Mucosa of stomach (tissue), 1 donor: Measurements from ENCODE around the gene RAB7A.
"Not testable (repeated sequence)": the region's sequence is repeated elsewhere in the genome, so short reads cannot be mapped to it uniquely, and the experiment has no call there.

Source experiments
- H3K27me3 ChIP-seq: one replicate; pipeline ENCODE4 v1.7.0; 2013; ENCODE audit warnings: mild to moderate bottlenecking, low read length; ENCODE audit not compliant: control insufficient read depth, insufficient read depth
- H3K36me3 ChIP-seq: one replicate; pipeline ENCODE4 v1.7.0; 2013; ENCODE audit warnings: low read length; ENCODE audit not compliant: control insufficient read depth, insufficient read depth
- H3K4me1 ChIP-seq: one replicate; pipeline ENCODE4 v1.7.0; 2013; ENCODE audit warnings: mild to moderate bottlenecking, low read length; ENCODE audit not compliant: control insufficient read depth, insufficient read depth
- H3K4me3 ChIP-seq: one replicate; pipeline ENCODE4 v1.7.0; 2013; ENCODE audit warnings: low read length
- H3K9ac ChIP-seq: one replicate; pipeline ENCODE4 v1.7.0; 2013; ENCODE audit warnings: mild to moderate bottlenecking, low read length, moderate library complexity
- H3K9me3 ChIP-seq: one replicate; pipeline ENCODE4 v1.7.0; 2013; ENCODE audit warnings: mild to moderate bottlenecking, low read length, moderate library complexity; ENCODE audit not compliant: control insufficient read depth
- donor health status: Pancreatic carcinoma.

Gene RAB7A

GRCh38 chr3:128767094-128767750, 41.2 kb downstream of the RAB7A start:
- Histone ChIP-seq H3K4me1 (peaks cover 4% of the 10 kb centered on the region), H3K36me3 (no peaks in the 10 kb centered on the region), H3K9me3 (no peaks in the 10 kb centered on the region)

GRCh38 chr3:128768471-128768870, 42.5 kb downstream of the RAB7A start:
- Histone ChIP-seq H3K27me3 (no peaks in the 10 kb centered on the region), H3K4me3 (no peak overlapping the region), H3K4me1 (peaks cover 4% of the 10 kb centered on the region), H3K36me3 (no peaks in the 10 kb centered on the region), H3K9me3 (no peaks in the 10 kb centered on the region), H3K9ac (no peak overlapping the region)

More at GRCh38 chr3:128767094-128767750, 41.2 kb downstream of the RAB7A start:
- no peaks in the 10 kb centered on the region for H3K27me3 ChIP-seq
- no peak overlapping the region for H3K4me3 ChIP-seq
- H3K9ac ChIP-seq: no peak overlapping the region

- no peaks in the 10 kb centered on the region for H3K27me3 ChIP-seq
- H3K36me3 ChIP-seq: no peaks in the 10 kb centered on the region
- peaks cover 10% of the 10 kb centered on the region for H3K4me1 ChIP-seq
- H3K9ac ChIP-seq: no peak overlapping the region
- H3K9me3 ChIP-seq: no peaks in the 10 kb centered on the region
- H3K4me3 ChIP-seq: no peak overlapping the region
Measured at GRCh38 chr3:128770387-128770786, 44.4 kb downstream of the RAB7A start.

- not testable (repeated sequence) for H3K36me3 ChIP-seq, H3K4me1 ChIP-seq, H3K27me3 ChIP-seq, H3K9ac ChIP-seq, H3K9me3 ChIP-seq, H3K4me3 ChIP-seq
Measured at GRCh38 chr3:128773189-128773588, 47.2 kb downstream of the RAB7A start.

GRCh38 chr3:128773592-128773991, 47.6 kb downstream of the RAB7A start:
- H3K4me3 ChIP-seq, H3K27me3 ChIP-seq, H3K36me3 ChIP-seq, H3K9me3 ChIP-seq, H3K9ac ChIP-seq: not testable (repeated sequence)
- peaks cover 10% of the 10 kb centered on the region for H3K4me1 ChIP-seq

GRCh38 chr3:128775241-128775640, 49.3 kb downstream of the RAB7A start:
- H3K4me3 ChIP-seq: no peak overlapping the region
- peaks cover 19% of the 10 kb centered on the region for H3K4me1 ChIP-seq
- no peaks in the 10 kb centered on the region for H3K9me3 ChIP-seq
- H3K9ac ChIP-seq: no peak overlapping the region
- H3K27me3 ChIP-seq: no peaks in the 10 kb centered on the region
- no peaks in the 10 kb centered on the region for H3K36me3 ChIP-seq

- no peaks in the 10 kb centered on the region for H3K36me3 ChIP-seq
- no peak overlapping the region for H3K4me3 ChIP-seq
- H3K9me3 ChIP-seq: no peaks in the 10 kb centered on the region
- no peak overlapping the region for H3K9ac ChIP-seq
- no peaks in the 10 kb centered on the region for H3K27me3 ChIP-seq
- H3K4me1 ChIP-seq: peaks cover 27% of the 10 kb centered on the region
Measured at GRCh38 chr3:128775906-128776542, 50.0 kb downstream of the RAB7A start.

- H3K36me3 ChIP-seq: no peaks in the 10 kb centered on the region
- H3K27me3 ChIP-seq: no peaks in the 10 kb centered on the region
- H3K9ac ChIP-seq: no peak overlapping the region
- no peaks in the 10 kb centered on the region for H3K9me3 ChIP-seq
- H3K4me1 ChIP-seq: peaks cover 51% of the 10 kb centered on the region
- H3K4me3 ChIP-seq: no peak overlapping the region
Measured at GRCh38 chr3:128780101-128780837, 54.3 kb downstream of the RAB7A start.

- H3K4me1 ChIP-seq: peaks cover 49% of the 10 kb centered on the region
- no peaks in the 10 kb centered on the region for H3K36me3 ChIP-seq
- no peak overlapping the region for H3K9ac ChIP-seq
- no peak overlapping the region for H3K4me3 ChIP-seq
- H3K9me3 ChIP-seq: no peaks in the 10 kb centered on the region
- H3K27me3 ChIP-seq: no peaks in the 10 kb centered on the region
Measured at GRCh38 chr3:128781164-128781563, 55.2 kb downstream of the RAB7A start.

- Histone ChIP-seq H3K9me3 (no peaks in the 10 kb centered on the region), H3K9ac (no peak overlapping the region), H3K4me3 (no peak overlapping the region), H3K4me1 (peaks cover 49% of the 10 kb centered on the region), H3K36me3 (no peaks in the 10 kb centered on the region), H3K27me3 (no peaks in the 10 kb centered on the region)
Measured at GRCh38 chr3:128782282-128783146, 56.5 kb downstream of the RAB7A start.

GRCh38 chr3:128783774-128784173, 57.8 kb downstream of the RAB7A start:
- no peak overlapping the region for H3K9ac ChIP-seq
- no peaks in the 10 kb centered on the region for H3K9me3 ChIP-seq
- no peaks in the 10 kb centered on the region for H3K27me3 ChIP-seq
- H3K4me3 ChIP-seq: no peak overlapping the region
- no peaks in the 10 kb centered on the region for H3K36me3 ChIP-seq
- peaks cover 43% of the 10 kb centered on the region for H3K4me1 ChIP-seq
